ENCODE data around the gene SNRNP48.

GRCh38 chr6:7591770-7592169 is 1.8 kb downstream of the SNRNP48 start:
- no peak for TF ChIP-seq ATF3 (CRISPR knock-in tag; conservative IDR thresholded peaks at IDR 0.05)
- TF ChIP-seq ESRRA (CRISPR knock-in tag; IDR thresholded peaks at IDR 0.05; ENCODE audit: borderline replicate concordance): no peak
- TF ChIP-seq CTCF (IDR thresholded peaks at IDR 0.05): no peak
- no peak for TF ChIP-seq ZNF121 (CRISPR knock-in tag; IDR thresholded peaks at IDR 0.05)
- TF ChIP-seq OVOL2 (CRISPR knock-in tag; IDR thresholded peaks at IDR 0.05; ENCODE audit: borderline replicate concordance): no peak
- TF ChIP-seq TEAD1 (CRISPR knock-in tag; IDR thresholded peaks at IDR 0.05): no peak
